ENCODE data around the gene F11R. TPM values are rescaled to one million over a fixed set of nuclear protein-coding genes. Genes with fewer than 3 reads are reported as not detected.

The F11R gene
- total and polyA plus RNA-seq, 2 of the 4 experiments (the other 2 are of a cell fraction), result 0.79 to 2.2 TPM

GRCh38 chr1:160978510-160978927, 42.4 kb downstream of the F11R start:
- Histone ChIP-seq H2AK5ac (ENCODE audit: low read depth, low read length) (no peak overlapping the region), H3K4me1 (ENCODE audit: control insufficient read depth, insufficient read depth, low read length) (no peaks in the 10 kb centered on the region), H2BK15ac (ENCODE audit: low read depth, low read length) (no peak overlapping the region), H2AK9ac (replicated peaks; ENCODE audit: low read depth, low read length, poor library complexity) (no peak overlapping the region), H3K4me3 (ENCODE audit: insufficient read depth, low read depth, low read length) (no peak overlapping the region), H3K18ac (ENCODE audit: low read depth, low read length) (no peak overlapping the region), H2BK120ac (ENCODE audit: low read depth, low read length) (no peak overlapping the region), H3K9me1 (ENCODE audit: insufficient read depth, low read length) (no peaks in the 10 kb centered on the region), H3K79me1 (ENCODE audit: low read depth in 1 of 2, low read length in 2 of 2) (no peaks in the 10 kb centered on the region), H3K4me2 (ENCODE audit: low read depth, low read length) (no peak overlapping the region), H3K4ac (ENCODE audit: low read depth, low read length) (no peak overlapping the region), H3K23ac (ENCODE audit: low read depth, low read length) (no peak overlapping the region), H2AFZ (replicated peaks; ENCODE audit: low read length, poor library complexity) (no peak overlapping the region), H3K27me3 (ENCODE audit: control insufficient read depth, insufficient read depth, low read length) (peaks cover 19% of the 10 kb centered on the region), H3K27ac (ENCODE audit: insufficient read depth, low read length) (no peak overlapping the region), H4K8ac (ENCODE audit: low read depth in 2 of 2, low read length in 2 of 2) (no peak overlapping the region), H4K20me1 (ENCODE audit: insufficient read depth, low read length) (no peaks in the 10 kb centered on the region), H4K5ac (ENCODE audit: low read depth, low read length) (no peak overlapping the region), H3K14ac (replicated peaks; ENCODE audit: low read depth, low read length) (no peak overlapping the region), H3K9me3 (ENCODE audit: control insufficient read depth, insufficient read depth, low read length) (no peaks in the 10 kb centered on the region), H2BK5ac (ENCODE audit: low read depth, low read length, poor library complexity, severe bottlenecking) (no peak overlapping the region), H3K56ac (ENCODE audit: extremely low read depth, insufficient read depth, low read length) (no peak overlapping the region), H2BK20ac (ENCODE audit: low read depth, low read length) (no peak overlapping the region), H3K9ac (ENCODE audit: low read depth, low read length) (no peak overlapping the region), H3K36me3 (ENCODE audit: control insufficient read depth, insufficient read depth, low read length) (no peaks in the 10 kb centered on the region), H4K91ac (ENCODE audit: insufficient read depth, low read depth, low read length) (no peak overlapping the region)
- no TSS peak for BruUV-seq (replicated peaks)
- CTCF ChIA-PET, result interaction anchor here (0.6 kb wide), 1 partner anchor 11 kb away, joined by 3 read pairs; no protein-coding TSS in a partner anchor
- DNase-seq (no peak), ATAC-seq (ENCODE audit: low read depth) (no peak)
- dilution Hi-C loops (cut with HindIII; ENCODE audit: low sequenced_read_pairs, unreplicated experiment) (no loop called here), intact Hi-C loops (cut with micrococcal nuclease) (no loop called here), in situ Hi-C loops (cut with MboI; ENCODE audit: low sequenced_read_pairs) (no loop called here)
- POLR2A ChIA-PET (ENCODE audit: unreplicated experiment), result no interaction called here
- no peak for TF ChIP-seq NFE2L2 (IDR thresholded peaks at IDR 0.05; ENCODE audit: low read depth, low read length)
- WGBS, 2 experiments (ENCODE audit: extremely low coverage in 2 of 2, insufficient read length in 1 of 2), result no CpG with 5 or more reads among the region's 11 CpGs

Measured in IMR-90 (cell line).